NCI-H345 treated with DMSO at 0.1 percent for 48 hours (cell line): Measurements from ENCODE around the gene SNCAIP.
"Not testable (repeated sequence)": the region's sequence is repeated elsewhere in the genome, so short reads cannot be mapped to it uniquely, and the experiment has no call there.

Experiments used
- DNase-seq: peaks from one replicate; lab custom pipeline; 2025; ENCODE audit not compliant: unreplicated experiment; lab: John Stamatoyannopoulos, UW

The SNCAIP gene

GRCh38 chr5:122457178-122457826, 145.3 kb downstream of the SNCAIP start:
- DNase-seq: no peak

- DNase-seq: no peak
These were observed 146.3 kb downstream of the SNCAIP start for GRCh38 chr5:122458278-122458872.

GRCh38 chr5:122462486-122462885, 150.4 kb downstream of the SNCAIP start:
- DNase-seq: no peak

GRCh38 chr5:122463221-122463620, 151.2 kb downstream of the SNCAIP start:
- no peak for DNase-seq

- no peak for DNase-seq
These were observed 152.2 kb downstream of the SNCAIP start for GRCh38 chr5:122464191-122464590.

- no peak for DNase-seq
These were observed 153.1 kb downstream of the SNCAIP start for GRCh38 chr5:122465031-122465577.

GRCh38 chr5:122465994-122466393, 154.0 kb downstream of the SNCAIP start:
- DNase-seq: no peak

- no peak for DNase-seq
These were observed 156.5 kb downstream of the SNCAIP start for GRCh38 chr5:122468351-122469116.

- DNase-seq: no peak
These were observed 157.4 kb downstream of the SNCAIP start for GRCh38 chr5:122469384-122469919.

GRCh38 chr5:122470365-122470764, 158.3 kb downstream of the SNCAIP start:
- DNase-seq: no peak

- DNase-seq: no peak
These were observed 159.2 kb downstream of the SNCAIP start for GRCh38 chr5:122471031-122471751.

- DNase-seq: no peak
These were observed 159.7 kb downstream of the SNCAIP start for GRCh38 chr5:122471752-122472061.

- no peak for DNase-seq
These were observed 161.3 kb downstream of the SNCAIP start for GRCh38 chr5:122473138-122473843.

- no peak for DNase-seq
These were observed 161.9 kb downstream of the SNCAIP start for GRCh38 chr5:122473941-122474340.

- no peak for DNase-seq
These were observed 166.9 kb downstream of the SNCAIP start for GRCh38 chr5:122478741-122479442.

GRCh38 chr5:122480146-122480545, 168.1 kb downstream of the SNCAIP start:
- no peak for DNase-seq

- DNase-seq: no peak
These were observed 172.1 kb downstream of the SNCAIP start for GRCh38 chr5:122484103-122484502.

- no peak for DNase-seq
These were observed 173.2 kb downstream of the SNCAIP start for GRCh38 chr5:122485226-122485625.

GRCh38 chr5:122486616-122487015, 174.6 kb downstream of the SNCAIP start:
- DNase-seq: not testable (repeated sequence)

GRCh38 chr5:122490718-122491117, 178.7 kb downstream of the SNCAIP start:
- DNase-seq: no peak
